WTC11 (cell line): ENCODE results near the gene FAM227B. TPM values are rescaled to one million over a fixed set of nuclear protein-coding genes. Genes with fewer than 3 reads are reported as not detected.
"Not testable (repeated sequence)": the region's sequence is repeated elsewhere in the genome, so short reads cannot be mapped to it uniquely, and the experiment has no call there.

Experiments
- ATAC-seq: fragments of 200-7000 bp; cut with Tn5 transposase; 2 replicates; pipeline ENCODE4 v1.10.0; 2021; ENCODE audit warnings: mild to moderate bottlenecking, moderate library complexity
- CTCF ChIA-PET: fragments of 300-600 bp; sonication (Branson Sonifier 250); formaldehyde crosslinking; loops from one replicate; lab custom pipeline; 2021; ENCODE audit warnings: antibody characterized with exemption; lab: Charles Lee
- POLR2A ChIA-PET: fragments of 350-600 bp; sonication (Branson Sonifier 250); formaldehyde crosslinking; loops from one replicate; lab custom pipeline; 2021; ENCODE audit warnings: antibody characterized with exemption; lab: Charles Lee
- DNase-seq: peaks from one replicate; pipeline ENCODE4 v3.0.0; 2021; ENCODE audit warnings: low spot score
- H3K27ac Mint-ChIP-seq: 2 replicates; pipeline ENCODE4 v1.8.0; 2021; ENCODE audit warnings: mixed read lengths
- H3K27me3 Mint-ChIP-seq: 2 replicates; pipeline ENCODE4 v1.8.0; 2021; ENCODE audit warnings: low read depth, mild to moderate bottlenecking, moderate library complexity, mixed read lengths
- H3K36me3 Mint-ChIP-seq: 2 replicates; pipeline ENCODE4 v1.8.0; 2021; ENCODE audit warnings: mixed read lengths
- H3K4me1 Mint-ChIP-seq: 2 replicates; pipeline ENCODE4 v1.8.0; 2022; ENCODE audit warnings: mixed read lengths
- H3K4me3 Mint-ChIP-seq: 2 replicates; pipeline ENCODE4 v1.8.0; 2021; ENCODE audit warnings: mild to moderate bottlenecking, moderate library complexity, mixed read lengths
- H3K9me3 Mint-ChIP-seq: 2 replicates; pipeline ENCODE4 v1.8.0; 2021; ENCODE audit warnings: mixed read lengths
- CREB1 ChIP-seq: sonication (generic); formaldehyde crosslinking; IDR thresholded peaks from 2 replicates; pipeline ENCODE4 v1.8.0; 2023; ENCODE audit warnings: mild to moderate bottlenecking, missing genetic modification reagents
- CREM ChIP-seq: sonication (generic); formaldehyde crosslinking; IDR thresholded peaks from 2 replicates; pipeline ENCODE4 v1.8.1; 2022; ENCODE audit warnings: mild to moderate bottlenecking, missing genetic modification reagents, moderate library complexity
- KAT7 ChIP-seq: sonication (generic); formaldehyde crosslinking; IDR thresholded peaks from 2 replicates; pipeline ENCODE4 v1.8.1; 2023; ENCODE audit warnings: missing genetic modification reagents, mild to moderate bottlenecking, borderline replicate concordance
- NFATC4 ChIP-seq: fragments of 250-450 bp; sonication (Bioruptor Pico); IDR thresholded peaks from 2 replicates; pipeline ENCODE4 v1.9.0; 2021; ENCODE audit warnings: mild to moderate bottlenecking
- SOX15 ChIP-seq: fragments of 250-450 bp; sonication (Bioruptor Pico); IDR thresholded peaks from 2 replicates; pipeline ENCODE4 v1.9.0; 2021; ENCODE audit warnings: mild to moderate bottlenecking
- ZNF396 ChIP-seq: fragments of 250-450 bp; sonication (Bioruptor Pico); IDR thresholded peaks from 2 replicates; pipeline ENCODE4 v1.8.0; 2021; ENCODE audit warnings: mild to moderate bottlenecking, moderate library complexity, borderline replicate concordance
- ZNF423 ChIP-seq: fragments of 250-450 bp; sonication (Bioruptor Pico); IDR thresholded peaks from 2 replicates; pipeline ENCODE4 v2.1.2; 2022; ENCODE audit warnings: mild to moderate bottlenecking, moderate library complexity
- ZNF671 ChIP-seq: fragments of 250-450 bp; sonication (Bioruptor Pico); IDR thresholded peaks from 2 replicates; pipeline ENCODE4 v1.8.0; 2021; ENCODE audit warnings: mild to moderate bottlenecking
- total RNA-seq: library from RNA; stranded (reverse); gene quantifications from 3 replicates; pipeline ENCODE4 v1.2.3, GENCODE V29; 2021
- TF ChIP-seq, protein P1 (sequence below): fragments of 250-450 bp; sonication (Bioruptor Pico); IDR thresholded peaks from 2 replicates; pipeline ENCODE4 v1.9.0; 2021; ENCODE audit warnings: mild to moderate bottlenecking, borderline replicate concordance
- TF ChIP-seq, protein P2 (sequence below): sonication (generic); formaldehyde crosslinking; IDR thresholded peaks from 2 replicates; pipeline ENCODE4 v1.8.0; 2023; ENCODE audit warnings: missing genetic modification reagents, mild to moderate bottlenecking, borderline replicate concordance
- TF ChIP-seq, protein P3 (sequence below): sonication (generic); formaldehyde crosslinking; IDR thresholded peaks from 2 replicates; pipeline ENCODE4 v1.8.0; 2022; ENCODE audit warnings: missing genetic modification reagents
- TF ChIP-seq, protein P4 (sequence below): sonication (generic); formaldehyde crosslinking; IDR thresholded peaks from 2 replicates; pipeline ENCODE4 v1.8.1; 2023; ENCODE audit warnings: mild to moderate bottlenecking, missing genetic modification reagents, borderline replicate concordance
- TF ChIP-seq, protein P5 (sequence below): sonication (generic); formaldehyde crosslinking; IDR thresholded peaks from 2 replicates; pipeline ENCODE4 v1.8.0; 2023; ENCODE audit warnings: mild to moderate bottlenecking, missing genetic modification reagents

Gene FAM227B
- total RNA-seq, 1 experiment from 2014 or later: 6.8 TPM

DNA sequence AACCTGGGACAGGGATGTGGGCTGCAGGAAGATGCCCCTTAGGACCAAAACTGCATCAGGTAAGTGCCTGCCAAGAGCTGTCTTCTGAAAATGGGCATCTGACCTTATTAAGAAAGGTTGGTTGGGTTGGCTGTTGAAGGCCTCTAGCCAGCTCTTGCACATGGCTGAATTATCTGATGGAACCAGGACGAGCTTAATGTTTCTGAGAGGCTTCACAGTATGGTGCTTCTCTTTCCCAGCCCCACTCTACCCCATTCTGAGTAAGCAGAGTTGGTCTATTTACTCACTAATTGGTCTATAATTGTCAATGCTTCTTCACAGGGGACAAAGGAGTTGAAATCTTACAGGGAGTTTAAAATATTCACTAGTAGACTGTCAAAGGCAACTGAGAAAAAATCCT, 48.7 kb upstream of the FAM227B start (continued):
- TF ChIP-seq ZNF396 (CRISPR knock-in tag) (no peak), CREB1 (no peak), SOX15 (CRISPR knock-in tag) (no peak)
- TF ChIP-seq, protein P1, sequence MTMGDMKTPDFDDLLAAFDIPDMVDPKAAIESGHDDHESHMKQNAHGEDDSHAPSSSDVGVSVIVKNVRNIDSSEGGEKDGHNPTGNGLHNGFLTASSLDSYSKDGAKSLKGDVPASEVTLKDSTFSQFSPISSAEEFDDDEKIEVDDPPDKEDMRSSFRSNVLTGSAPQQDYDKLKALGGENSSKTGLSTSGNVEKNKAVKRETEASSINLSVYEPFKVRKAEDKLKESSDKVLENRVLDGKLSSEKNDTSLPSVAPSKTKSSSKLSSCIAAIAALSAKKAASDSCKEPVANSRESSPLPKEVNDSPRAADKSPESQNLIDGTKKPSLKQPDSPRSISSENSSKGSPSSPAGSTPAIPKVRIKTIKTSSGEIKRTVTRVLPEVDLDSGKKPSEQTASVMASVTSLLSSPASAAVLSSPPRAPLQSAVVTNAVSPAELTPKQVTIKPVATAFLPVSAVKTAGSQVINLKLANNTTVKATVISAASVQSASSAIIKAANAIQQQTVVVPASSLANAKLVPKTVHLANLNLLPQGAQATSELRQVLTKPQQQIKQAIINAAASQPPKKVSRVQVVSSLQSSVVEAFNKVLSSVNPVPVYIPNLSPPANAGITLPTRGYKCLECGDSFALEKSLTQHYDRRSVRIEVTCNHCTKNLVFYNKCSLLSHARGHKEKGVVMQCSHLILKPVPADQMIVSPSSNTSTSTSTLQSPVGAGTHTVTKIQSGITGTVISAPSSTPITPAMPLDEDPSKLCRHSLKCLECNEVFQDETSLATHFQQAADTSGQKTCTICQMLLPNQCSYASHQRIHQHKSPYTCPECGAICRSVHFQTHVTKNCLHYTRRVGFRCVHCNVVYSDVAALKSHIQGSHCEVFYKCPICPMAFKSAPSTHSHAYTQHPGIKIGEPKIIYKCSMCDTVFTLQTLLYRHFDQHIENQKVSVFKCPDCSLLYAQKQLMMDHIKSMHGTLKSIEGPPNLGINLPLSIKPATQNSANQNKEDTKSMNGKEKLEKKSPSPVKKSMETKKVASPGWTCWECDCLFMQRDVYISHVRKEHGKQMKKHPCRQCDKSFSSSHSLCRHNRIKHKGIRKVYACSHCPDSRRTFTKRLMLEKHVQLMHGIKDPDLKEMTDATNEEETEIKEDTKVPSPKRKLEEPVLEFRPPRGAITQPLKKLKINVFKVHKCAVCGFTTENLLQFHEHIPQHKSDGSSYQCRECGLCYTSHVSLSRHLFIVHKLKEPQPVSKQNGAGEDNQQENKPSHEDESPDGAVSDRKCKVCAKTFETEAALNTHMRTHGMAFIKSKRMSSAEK (CRISPR knock-in tag): no peak
- TF ChIP-seq, protein P2, sequence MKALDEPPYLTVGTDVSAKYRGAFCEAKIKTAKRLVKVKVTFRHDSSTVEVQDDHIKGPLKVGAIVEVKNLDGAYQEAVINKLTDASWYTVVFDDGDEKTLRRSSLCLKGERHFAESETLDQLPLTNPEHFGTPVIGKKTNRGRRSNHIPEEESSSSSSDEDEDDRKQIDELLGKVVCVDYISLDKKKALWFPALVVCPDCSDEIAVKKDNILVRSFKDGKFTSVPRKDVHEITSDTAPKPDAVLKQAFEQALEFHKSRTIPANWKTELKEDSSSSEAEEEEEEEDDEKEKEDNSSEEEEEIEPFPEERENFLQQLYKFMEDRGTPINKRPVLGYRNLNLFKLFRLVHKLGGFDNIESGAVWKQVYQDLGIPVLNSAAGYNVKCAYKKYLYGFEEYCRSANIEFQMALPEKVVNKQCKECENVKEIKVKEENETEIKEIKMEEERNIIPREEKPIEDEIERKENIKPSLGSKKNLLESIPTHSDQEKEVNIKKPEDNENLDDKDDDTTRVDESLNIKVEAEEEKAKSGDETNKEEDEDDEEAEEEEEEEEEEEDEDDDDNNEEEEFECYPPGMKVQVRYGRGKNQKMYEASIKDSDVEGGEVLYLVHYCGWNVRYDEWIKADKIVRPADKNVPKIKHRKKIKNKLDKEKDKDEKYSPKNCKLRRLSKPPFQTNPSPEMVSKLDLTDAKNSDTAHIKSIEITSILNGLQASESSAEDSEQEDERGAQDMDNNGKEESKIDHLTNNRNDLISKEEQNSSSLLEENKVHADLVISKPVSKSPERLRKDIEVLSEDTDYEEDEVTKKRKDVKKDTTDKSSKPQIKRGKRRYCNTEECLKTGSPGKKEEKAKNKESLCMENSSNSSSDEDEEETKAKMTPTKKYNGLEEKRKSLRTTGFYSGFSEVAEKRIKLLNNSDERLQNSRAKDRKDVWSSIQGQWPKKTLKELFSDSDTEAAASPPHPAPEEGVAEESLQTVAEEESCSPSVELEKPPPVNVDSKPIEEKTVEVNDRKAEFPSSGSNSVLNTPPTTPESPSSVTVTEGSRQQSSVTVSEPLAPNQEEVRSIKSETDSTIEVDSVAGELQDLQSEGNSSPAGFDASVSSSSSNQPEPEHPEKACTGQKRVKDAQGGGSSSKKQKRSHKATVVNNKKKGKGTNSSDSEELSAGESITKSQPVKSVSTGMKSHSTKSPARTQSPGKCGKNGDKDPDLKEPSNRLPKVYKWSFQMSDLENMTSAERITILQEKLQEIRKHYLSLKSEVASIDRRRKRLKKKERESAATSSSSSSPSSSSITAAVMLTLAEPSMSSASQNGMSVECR (CRISPR knock-in tag): no peak

DNA sequence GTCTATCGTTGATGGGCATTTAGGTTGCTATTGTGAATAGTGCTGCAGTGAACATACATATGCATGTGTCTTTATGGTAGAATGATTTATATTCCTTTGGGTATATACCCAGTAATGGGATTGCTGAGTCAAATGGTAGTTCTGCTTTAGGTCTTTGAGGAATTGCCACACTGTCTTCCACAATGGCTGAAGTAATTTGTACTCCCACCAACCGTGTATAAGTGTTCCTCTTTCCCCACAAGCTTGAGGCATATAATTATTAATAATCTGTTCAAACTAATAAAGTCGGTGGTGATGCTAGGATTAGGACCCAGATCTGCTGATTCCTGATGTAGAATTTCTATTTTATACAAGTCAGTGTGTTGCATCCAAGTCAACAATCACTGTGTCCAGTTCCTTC, 45.9 kb upstream of the FAM227B start:
- POLR2A ChIA-PET, H3K36me3 Mint-ChIP-seq, H3K27me3 Mint-ChIP-seq, H3K4me3 Mint-ChIP-seq, DNase-seq, H3K9me3 Mint-ChIP-seq, CTCF ChIA-PET, ATAC-seq, H3K27ac Mint-ChIP-seq: not testable (repeated sequence)
- peaks cover 16% of the 10 kb centered on the region for H3K4me1 Mint-ChIP-seq

DNA sequence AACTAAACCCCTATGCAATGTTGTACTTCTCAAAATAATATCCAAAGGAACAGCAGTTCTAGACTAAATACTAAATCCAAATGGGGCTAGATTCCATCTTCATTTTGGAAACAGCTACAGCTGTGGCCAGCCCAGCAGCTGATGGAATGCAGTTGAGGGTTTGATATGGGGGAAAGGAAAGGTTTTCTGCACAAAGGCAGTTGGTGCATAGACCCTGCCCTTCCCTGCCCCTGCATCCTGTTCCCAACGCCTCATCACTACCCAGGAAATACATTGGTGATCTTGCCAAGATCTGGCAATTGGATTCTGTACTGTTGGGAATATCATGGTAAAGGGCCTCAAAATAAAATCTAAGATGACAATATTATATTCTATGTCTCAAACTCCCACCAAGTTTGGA, 44.1 kb upstream of the FAM227B start:
- H3K27me3 Mint-ChIP-seq: no peaks in the 10 kb centered on the region; the same call in 1 of the 2 replicates
- TF ChIP-seq, protein P3, sequence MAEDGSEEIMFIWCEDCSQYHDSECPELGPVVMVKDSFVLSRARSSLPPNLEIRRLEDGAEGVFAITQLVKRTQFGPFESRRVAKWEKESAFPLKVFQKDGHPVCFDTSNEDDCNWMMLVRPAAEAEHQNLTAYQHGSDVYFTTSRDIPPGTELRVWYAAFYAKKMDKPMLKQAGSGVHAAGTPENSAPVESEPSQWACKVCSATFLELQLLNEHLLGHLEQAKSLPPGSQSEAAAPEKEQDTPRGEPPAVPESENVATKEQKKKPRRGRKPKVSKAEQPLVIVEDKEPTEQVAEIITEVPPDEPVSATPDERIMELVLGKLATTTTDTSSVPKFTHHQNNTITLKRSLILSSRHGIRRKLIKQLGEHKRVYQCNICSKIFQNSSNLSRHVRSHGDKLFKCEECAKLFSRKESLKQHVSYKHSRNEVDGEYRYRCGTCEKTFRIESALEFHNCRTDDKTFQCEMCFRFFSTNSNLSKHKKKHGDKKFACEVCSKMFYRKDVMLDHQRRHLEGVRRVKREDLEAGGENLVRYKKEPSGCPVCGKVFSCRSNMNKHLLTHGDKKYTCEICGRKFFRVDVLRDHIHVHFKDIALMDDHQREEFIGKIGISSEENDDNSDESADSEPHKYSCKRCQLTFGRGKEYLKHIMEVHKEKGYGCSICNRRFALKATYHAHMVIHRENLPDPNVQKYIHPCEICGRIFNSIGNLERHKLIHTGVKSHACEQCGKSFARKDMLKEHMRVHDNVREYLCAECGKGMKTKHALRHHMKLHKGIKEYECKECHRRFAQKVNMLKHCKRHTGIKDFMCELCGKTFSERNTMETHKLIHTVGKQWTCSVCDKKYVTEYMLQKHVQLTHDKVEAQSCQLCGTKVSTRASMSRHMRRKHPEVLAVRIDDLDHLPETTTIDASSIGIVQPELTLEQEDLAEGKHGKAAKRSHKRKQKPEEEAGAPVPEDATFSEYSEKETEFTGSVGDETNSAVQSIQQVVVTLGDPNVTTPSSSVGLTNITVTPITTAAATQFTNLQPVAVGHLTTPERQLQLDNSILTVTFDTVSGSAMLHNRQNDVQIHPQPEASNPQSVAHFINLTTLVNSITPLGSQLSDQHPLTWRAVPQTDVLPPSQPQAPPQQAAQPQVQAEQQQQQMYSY (CRISPR knock-in tag): no peak
- TF ChIP-seq, protein P4, sequence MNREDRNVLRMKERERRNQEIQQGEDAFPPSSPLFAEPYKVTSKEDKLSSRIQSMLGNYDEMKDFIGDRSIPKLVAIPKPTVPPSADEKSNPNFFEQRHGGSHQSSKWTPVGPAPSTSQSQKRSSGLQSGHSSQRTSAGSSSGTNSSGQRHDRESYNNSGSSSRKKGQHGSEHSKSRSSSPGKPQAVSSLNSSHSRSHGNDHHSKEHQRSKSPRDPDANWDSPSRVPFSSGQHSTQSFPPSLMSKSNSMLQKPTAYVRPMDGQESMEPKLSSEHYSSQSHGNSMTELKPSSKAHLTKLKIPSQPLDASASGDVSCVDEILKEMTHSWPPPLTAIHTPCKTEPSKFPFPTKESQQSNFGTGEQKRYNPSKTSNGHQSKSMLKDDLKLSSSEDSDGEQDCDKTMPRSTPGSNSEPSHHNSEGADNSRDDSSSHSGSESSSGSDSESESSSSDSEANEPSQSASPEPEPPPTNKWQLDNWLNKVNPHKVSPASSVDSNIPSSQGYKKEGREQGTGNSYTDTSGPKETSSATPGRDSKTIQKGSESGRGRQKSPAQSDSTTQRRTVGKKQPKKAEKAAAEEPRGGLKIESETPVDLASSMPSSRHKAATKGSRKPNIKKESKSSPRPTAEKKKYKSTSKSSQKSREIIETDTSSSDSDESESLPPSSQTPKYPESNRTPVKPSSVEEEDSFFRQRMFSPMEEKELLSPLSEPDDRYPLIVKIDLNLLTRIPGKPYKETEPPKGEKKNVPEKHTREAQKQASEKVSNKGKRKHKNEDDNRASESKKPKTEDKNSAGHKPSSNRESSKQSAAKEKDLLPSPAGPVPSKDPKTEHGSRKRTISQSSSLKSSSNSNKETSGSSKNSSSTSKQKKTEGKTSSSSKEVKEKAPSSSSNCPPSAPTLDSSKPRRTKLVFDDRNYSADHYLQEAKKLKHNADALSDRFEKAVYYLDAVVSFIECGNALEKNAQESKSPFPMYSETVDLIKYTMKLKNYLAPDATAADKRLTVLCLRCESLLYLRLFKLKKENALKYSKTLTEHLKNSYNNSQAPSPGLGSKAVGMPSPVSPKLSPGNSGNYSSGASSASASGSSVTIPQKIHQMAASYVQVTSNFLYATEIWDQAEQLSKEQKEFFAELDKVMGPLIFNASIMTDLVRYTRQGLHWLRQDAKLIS (CRISPR knock-in tag): no peak
- TF ChIP-seq, protein P5, sequence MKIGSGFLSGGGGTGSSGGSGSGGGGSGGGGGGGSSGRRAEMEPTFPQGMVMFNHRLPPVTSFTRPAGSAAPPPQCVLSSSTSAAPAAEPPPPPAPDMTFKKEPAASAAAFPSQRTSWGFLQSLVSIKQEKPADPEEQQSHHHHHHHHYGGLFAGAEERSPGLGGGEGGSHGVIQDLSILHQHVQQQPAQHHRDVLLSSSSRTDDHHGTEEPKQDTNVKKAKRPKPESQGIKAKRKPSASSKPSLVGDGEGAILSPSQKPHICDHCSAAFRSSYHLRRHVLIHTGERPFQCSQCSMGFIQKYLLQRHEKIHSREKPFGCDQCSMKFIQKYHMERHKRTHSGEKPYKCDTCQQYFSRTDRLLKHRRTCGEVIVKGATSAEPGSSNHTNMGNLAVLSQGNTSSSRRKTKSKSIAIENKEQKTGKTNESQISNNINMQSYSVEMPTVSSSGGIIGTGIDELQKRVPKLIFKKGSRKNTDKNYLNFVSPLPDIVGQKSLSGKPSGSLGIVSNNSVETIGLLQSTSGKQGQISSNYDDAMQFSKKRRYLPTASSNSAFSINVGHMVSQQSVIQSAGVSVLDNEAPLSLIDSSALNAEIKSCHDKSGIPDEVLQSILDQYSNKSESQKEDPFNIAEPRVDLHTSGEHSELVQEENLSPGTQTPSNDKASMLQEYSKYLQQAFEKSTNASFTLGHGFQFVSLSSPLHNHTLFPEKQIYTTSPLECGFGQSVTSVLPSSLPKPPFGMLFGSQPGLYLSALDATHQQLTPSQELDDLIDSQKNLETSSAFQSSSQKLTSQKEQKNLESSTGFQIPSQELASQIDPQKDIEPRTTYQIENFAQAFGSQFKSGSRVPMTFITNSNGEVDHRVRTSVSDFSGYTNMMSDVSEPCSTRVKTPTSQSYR (CRISPR knock-in tag): no peak
- no peak for TF ChIP-seq NFATC4 (CRISPR knock-in tag)
- no peak for TF ChIP-seq ZNF423 (CRISPR knock-in tag)
- TF ChIP-seq CREM (CRISPR knock-in tag): no peak
- no peak for TF ChIP-seq ZNF671 (CRISPR knock-in tag)
- TF ChIP-seq KAT7 (CRISPR knock-in tag): no peak

More for the DNA sequence above, 44.1 kb upstream of the FAM227B start:
- Mint-ChIP-seq H3K9me3 (no peaks in the 10 kb centered on the region), H3K4me1 (peaks cover 10% of the 10 kb centered on the region), H3K4me3 (no peak overlapping the region), H3K27ac (no peak overlapping the region), H3K36me3 (no peaks in the 10 kb centered on the region)
- ChIA-PET POLR2A (no interaction called here), CTCF (no interaction called here)
- ATAC-seq: no peak
- DNase-seq: no peak
